ENCODE results near the gene PPP1R12B. TPM values are rescaled to one million over a fixed set of nuclear protein-coding genes. Genes with fewer than 3 reads are reported as not detected.
"Not testable (repeated sequence)": the region's sequence is repeated elsewhere in the genome, so short reads cannot be mapped to it uniquely, and the experiment has no call there.

The PPP1R12B gene
- total RNA-seq, 1 experiment from 2014 or later, result 1.2 TPM

GRCh38 chr1:202605515-202605914 lies 257.0 kb downstream of the PPP1R12B start:
- DNase-seq (ENCODE audit: low read depth), result no peak

DNA sequence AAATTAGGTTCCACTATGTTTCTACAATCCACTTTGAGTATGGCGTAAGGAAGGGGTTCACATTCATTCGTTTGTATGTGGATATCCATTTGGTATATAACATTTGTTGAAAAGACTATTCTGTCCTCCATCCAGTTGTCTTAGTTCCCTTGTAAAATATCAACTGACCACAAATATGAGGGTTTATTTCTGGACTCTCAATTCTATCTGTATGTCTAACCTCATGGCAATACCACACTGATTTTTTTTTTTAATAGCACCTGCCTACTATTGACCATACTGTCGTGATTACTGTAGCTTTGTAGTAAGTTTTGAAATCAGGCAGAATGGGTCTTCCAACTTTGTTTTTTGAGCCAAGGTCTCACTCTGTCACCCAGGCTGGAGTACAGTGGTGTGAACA lies 263.5 kb downstream of the PPP1R12B start:
- DNase-seq (ENCODE audit: low read depth), result not testable (repeated sequence)

DNA sequence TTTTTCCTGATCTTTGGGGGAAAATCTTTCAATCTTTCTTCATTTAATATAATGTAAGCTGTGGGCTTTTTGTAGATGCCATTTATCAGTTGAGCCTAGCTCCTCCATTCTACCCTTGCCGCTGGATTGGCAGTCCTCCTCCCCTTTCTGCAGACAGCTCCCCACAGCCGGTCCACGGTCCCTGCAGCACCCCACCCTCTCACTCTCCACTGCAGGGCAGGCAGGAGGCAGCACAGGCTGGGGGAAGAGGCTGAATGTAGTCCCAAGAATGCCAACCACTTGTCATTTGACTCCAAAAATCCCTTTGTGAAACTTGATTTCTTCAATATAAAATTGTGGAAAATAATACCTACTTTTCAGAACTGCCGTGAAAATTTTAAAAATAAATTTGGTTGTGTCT lies 265.1 kb downstream of the PPP1R12B start:
- DNase-seq (ENCODE audit: low read depth), result no peak

GRCh38 chr1:202614363-202615207 lies 266.1 kb downstream of the PPP1R12B start:
- DNase-seq (ENCODE audit: low read depth), result not testable (repeated sequence)

- DNase-seq (ENCODE audit: low read depth), result not testable (repeated sequence)
Observed at GRCh38 chr1:202615208-202615500, 266.7 kb downstream of the PPP1R12B start.

DNA sequence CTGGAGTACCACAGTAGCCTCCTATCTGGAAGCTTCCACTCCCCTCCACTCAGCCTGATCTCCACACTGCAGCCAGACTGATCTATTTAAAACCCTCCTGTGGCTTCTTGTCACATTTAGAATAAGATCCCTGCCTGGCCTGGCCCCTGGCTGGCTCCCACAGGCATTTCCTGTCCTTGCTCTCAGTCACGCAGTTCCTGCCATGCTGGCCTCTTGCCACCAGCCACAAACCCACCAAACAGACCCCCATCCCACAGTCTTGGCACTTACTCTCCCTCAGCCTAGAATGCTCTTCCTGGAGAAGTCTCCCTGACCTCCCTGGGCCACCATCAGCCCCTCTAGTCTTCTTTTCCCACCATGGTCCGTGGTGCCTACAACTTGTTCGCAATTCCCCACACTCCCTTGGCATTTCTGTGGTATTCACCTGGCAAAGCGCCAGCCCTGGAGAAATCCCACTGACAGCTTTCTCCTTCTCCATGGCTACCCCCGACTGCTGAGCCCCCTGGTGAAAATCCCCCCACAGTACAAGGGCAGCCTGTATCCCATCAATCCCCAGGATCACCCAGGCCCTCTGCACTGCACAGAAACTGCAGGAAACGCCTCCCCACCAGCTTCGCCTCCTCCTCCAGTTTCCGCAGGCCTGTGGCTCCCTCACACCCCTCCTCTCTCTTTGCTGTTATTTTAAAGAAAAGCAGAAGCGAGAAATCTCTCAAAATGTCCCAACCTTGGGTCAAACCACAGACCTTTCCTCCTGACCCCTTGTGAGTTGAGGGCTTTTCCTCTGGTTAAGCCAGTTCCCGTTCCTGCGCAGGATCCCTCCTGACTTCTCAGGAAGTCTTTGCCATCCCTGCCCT lies 267.2 kb downstream of the PPP1R12B start:
- peak; percentile 80 for DNase-seq (ENCODE audit: low read depth)

- no peak for DNase-seq (ENCODE audit: low read depth)
Observed at GRCh38 chr1:202616355-202616915, 267.9 kb downstream of the PPP1R12B start.

- DNase-seq (ENCODE audit: low read depth), result not testable (repeated sequence)
Observed at GRCh38 chr1:202619012-202619411, 270.5 kb downstream of the PPP1R12B start.

DNA sequence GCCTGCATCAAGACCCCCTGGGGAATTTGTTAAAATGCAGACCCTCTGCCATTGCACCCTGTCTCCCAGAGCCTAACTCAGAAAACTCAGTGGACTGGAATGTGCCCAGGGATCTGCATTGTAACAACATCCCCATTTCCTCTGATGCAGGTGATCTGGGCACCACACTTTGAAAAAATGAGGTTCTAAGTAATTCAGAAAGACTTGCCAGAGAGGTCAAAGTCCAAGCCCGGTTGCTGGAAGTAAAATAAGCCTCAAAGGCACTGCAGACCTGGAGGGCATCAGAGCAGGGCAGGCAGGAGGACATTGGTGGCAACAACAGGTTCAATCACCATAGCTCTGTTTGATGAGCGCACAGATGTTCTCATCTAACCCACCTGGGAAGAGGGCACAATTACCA lies 271.0 kb downstream of the PPP1R12B start:
- no peak for DNase-seq (ENCODE audit: low read depth)

- not testable (repeated sequence) for DNase-seq (ENCODE audit: low read depth)
Observed at GRCh38 chr1:202620036-202620435, 271.5 kb downstream of the PPP1R12B start.

GRCh38 chr1:202621446-202621845 lies 272.9 kb downstream of the PPP1R12B start:
- no peak for DNase-seq (ENCODE audit: low read depth)

GRCh38 chr1:202622388-202622787 lies 273.9 kb downstream of the PPP1R12B start:
- no peak for DNase-seq (ENCODE audit: low read depth)

- DNase-seq (ENCODE audit: low read depth), result peak; percentile 30
Observed at GRCh38 chr1:202623075-202623474, 274.6 kb downstream of the PPP1R12B start.

DNA sequence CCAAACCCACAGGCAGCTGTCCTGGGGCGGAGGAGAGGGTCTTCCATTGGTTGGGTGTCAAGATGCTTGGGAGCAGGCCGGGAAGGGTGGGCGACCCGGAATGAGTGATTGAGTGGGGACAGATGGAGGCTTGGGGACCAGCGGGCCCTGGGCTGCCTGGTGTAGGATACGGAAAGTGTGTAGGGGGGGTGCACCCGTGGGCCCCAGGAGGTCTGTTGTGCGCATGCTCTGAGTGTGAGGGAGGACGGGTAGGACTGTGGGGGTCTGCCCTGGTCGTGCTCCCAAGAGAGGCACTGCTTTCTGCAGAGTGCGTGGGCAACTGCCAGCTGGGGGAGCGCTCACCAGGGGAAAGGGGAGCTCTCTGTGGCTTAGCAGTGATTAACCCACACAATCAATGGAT lies 275.0 kb downstream of the PPP1R12B start:
- DNase-seq (ENCODE audit: low read depth), result not testable (repeated sequence)

- no peak for DNase-seq (ENCODE audit: low read depth)
Observed at GRCh38 chr1:202624088-202624780, 275.7 kb downstream of the PPP1R12B start.

- no peak for DNase-seq (ENCODE audit: low read depth)
Observed at GRCh38 chr1:202624781-202625108, 276.2 kb downstream of the PPP1R12B start.

DNA sequence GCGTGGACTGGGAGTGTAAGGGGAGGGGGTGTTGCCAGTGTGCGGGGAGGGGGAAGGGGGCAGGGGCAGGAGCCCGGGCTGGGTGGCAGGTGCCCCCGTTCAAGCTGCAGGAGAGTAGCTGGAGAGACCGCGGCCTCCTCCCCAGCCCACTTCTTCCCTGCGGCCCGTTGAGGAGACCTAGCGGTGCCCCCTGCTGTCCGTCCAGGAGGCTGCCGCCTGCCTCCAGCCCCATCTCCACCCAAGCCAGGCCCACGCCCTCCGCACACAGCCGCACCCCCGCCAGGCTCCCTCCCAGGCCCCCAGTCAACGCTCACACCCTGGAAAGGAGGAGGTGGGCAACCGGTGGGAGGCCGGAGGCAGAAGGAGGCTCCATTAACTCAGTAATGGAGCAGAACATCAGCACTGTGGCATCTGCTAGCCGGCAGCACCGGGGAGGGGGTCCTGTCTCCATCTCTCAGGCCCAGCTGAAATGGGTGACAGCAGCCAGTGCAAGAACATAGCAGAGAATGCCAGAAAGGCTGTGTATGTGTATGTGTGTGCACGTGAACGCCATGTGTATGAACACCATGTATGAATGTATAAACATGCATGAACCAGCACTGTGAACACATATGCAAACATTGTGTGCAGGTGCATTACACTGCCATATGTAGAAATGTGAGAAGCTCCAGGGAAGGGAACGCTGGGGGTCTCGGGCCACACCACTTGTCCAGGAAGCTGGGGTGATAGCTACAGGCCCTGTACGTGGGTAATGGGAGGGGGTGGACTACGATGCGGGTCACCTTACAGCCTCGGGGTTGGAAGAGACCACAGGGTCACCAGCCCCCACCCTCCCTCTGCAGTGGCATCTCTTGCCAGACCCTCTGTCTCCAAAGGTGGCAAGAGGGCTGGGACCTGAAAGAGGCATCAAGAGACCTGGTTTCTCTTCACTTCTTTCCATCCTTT lies 277.2 kb downstream of the PPP1R12B start:
- DNase-seq (ENCODE audit: low read depth), result peak; percentile 73

DNA sequence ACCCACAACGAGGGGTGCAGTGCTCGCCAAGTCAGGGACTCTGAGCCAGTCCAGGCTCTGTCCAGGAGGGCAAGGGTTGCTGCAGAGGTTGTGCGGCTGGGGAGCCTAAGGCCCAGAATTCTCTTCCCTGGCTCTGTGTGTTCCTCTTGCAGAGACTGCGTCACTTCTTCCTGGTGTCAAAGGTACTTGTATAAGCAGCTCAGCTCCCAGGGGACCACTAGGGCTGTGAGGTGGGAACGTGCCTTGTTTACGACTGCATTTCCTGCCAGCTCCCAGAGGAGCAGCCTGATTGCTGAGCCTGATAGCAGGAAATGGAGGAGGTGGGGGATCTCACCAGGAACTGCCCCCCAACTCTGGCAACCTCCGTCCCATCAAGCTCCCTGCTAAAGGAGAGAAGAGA lies 278.5 kb downstream of the PPP1R12B start:
- not testable (repeated sequence) for DNase-seq (ENCODE audit: low read depth)

DNA sequence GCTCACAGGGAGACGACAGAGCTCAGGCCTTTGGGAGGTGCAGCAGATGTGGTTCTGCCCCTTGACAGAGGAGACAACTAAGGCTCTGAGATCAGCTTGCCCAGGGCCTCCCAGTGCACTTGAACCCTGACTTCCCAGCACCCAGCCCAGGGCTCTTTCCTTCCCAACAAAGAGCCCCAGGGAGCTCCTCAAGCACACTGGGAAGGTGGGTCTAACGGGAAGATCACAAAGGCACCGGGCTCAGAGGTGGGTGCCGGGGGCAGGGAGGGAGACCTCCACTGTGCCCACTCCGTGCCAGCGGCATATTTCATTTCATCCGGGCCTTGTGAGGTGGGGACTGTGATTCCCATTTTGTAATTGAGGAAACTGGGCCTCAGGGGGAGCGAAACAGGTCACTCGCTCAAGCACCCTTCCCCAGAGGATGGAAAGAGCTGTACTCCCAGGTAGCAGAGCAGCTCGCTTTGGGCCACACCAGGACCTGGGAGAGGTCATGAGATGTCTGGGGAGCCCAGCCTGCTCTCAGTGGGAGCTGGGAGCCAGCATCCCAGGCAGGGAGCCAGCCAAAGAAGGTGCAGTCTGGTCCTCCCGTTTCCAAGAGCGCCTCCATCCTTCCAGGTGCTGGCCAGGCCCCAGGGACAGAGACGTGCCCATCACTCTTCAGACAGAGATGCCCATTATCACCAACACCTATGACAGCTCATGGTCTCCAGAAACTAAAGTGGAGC lies 279.5 kb downstream of the PPP1R12B start:
- no peak for DNase-seq (ENCODE audit: low read depth)

All from HT1080 (cell line).